D721Med (cell line): Measurements from ENCODE around the gene POU3F1.

Source experiments
- DNase-seq: peaks from one replicate; pipeline ENCODE4 v3.0.0; 2011; ENCODE audit warnings: low spot score; ENCODE audit not compliant: insufficient read length
- FAIRE-seq: peaks from 2 replicates; lab custom pipeline; 2011; peaks lifted over from hg19 to GRCh38; lab: Jason Lieb, UNC
- TF ChIP-seq, protein P1 (sequence below): IDR thresholded peaks from 2 replicates; pipeline ENCODE4 v1.5.1; 2012; ENCODE audit warnings: mild to moderate bottlenecking, control low read depth; ENCODE audit not compliant: insufficient read depth; ENCODE audit errors: missing control alignments

The POU3F1 gene

DNA sequence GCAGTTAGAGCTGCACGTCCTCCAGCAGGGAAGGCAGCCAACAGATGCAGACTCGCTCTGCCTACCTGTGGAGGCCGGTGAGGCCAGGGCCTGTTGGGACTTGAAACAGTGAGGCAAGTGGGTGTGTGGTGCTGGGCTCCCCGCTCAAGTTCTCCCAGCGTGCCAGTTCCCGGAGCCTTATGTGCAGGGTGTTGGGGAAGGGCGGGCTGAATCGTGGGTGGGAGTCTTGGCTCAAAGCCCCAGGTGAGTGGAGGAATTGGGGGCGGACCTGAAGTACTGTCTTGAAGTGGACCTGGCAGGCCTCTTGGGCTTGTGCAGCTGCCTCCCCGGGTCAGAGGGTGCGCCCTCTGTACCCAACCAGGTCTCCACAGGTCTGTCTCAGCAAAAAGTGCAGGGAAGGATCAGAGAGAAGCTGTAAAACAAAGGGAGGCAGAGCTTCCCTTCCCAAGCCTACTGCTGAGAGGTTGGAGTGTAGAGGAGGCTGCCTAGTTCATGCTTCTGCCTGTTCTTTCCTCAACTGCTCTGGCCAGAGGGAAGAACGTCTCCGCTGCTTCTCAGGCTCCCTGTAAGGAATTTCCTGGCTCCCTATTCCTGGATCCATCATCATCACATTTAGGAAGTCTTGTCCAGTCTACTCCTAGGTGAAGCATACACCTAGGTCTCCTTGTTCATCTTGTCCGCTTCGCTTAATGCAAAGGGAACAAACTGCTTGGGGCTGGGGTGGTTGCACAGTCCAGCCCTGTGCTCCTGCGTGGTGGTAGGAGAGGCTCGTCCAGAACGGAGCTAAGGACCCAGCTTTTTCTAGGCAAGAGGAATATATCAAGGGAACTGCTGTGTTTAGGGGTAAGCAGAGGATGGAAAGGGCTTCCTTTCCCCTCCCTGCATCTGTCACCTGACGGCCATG lies 19.1 kb downstream of the POU3F1 start:
- no peak for FAIRE-seq
- DNase-seq: no peak
- TF ChIP-seq, protein P1, sequence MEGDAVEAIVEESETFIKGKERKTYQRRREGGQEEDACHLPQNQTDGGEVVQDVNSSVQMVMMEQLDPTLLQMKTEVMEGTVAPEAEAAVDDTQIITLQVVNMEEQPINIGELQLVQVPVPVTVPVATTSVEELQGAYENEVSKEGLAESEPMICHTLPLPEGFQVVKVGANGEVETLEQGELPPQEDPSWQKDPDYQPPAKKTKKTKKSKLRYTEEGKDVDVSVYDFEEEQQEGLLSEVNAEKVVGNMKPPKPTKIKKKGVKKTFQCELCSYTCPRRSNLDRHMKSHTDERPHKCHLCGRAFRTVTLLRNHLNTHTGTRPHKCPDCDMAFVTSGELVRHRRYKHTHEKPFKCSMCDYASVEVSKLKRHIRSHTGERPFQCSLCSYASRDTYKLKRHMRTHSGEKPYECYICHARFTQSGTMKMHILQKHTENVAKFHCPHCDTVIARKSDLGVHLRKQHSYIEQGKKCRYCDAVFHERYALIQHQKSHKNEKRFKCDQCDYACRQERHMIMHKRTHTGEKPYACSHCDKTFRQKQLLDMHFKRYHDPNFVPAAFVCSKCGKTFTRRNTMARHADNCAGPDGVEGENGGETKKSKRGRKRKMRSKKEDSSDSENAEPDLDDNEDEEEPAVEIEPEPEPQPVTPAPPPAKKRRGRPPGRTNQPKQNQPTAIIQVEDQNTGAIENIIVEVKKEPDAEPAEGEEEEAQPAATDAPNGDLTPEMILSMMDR: no peak

DNA sequence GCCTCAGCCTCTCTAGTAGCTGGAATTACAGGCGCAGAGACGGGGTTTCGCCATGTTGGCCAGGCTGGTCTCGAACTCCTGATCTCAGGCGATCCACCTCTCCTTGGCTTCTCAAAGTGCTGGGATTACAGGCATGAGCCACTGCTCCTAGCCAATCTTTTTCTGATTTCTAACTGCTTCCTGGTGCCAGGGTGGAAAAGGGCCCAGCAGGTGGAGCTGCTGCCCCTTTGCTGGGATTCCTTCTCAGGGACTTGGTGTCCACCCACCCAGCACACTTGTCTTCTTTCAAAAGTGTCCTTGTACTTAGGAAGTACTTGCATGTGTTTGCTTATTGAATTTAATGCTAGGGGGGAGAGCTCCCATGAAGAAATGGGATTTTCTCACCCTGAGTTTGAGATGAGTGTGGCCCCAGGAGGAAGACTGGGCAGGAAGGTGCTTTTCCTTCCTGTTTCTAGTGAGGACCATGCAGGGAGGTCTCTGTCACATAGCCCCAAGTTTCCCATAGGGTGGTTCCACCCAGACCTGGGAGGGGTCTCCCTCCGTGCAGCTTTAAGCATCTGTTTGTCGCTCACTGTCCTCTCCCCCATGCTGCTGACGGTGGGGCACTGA lies 19.9 kb downstream of the POU3F1 start:
- FAIRE-seq (no peak), DNase-seq (peak; percentile 66)
- TF ChIP-seq, protein P1: peak; percentile 59

DNA sequence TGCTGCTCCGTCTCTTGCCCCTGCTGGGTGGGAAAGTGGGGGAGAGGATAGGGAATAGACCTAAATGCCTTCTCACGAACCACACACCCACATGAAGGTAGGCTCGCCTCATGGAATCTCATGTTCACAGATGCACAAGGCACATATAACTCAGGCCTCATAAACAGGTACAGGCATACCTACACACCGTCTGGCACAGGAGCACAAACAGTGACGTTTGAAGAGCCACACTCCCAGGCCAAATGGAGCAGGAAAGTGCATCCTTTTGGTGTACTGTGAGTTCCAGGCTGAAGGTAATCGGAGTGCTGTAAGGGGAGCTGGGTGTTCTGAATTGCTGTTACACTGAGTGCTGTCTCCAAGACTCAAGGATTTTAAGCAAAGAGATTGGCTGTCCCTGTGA lies 20.9 kb downstream of the POU3F1 start:
- TF ChIP-seq, protein P1: no peak
- no peak for FAIRE-seq
- DNase-seq: no peak

DNA sequence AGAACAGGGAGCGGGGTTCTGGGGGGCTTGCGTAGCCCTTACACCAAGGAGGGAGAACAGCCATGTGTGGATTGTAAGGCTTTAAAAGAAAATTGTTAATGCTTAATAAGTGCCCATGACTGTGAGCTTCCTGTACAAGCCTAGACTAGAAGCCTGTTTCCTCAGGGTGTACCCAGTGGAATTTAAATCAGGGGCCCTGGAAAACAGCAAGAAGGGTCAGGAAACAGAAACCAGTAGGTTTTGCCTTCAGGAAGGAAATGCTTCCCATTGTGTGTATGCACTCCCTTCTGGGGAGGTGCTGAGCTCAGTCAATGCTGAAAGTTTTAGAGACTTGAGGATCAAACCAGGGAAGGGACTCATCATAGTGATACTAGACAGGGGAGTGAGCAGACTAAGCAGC lies 21.4 kb downstream of the POU3F1 start:
- FAIRE-seq: no peak
- no peak for DNase-seq

DNA sequence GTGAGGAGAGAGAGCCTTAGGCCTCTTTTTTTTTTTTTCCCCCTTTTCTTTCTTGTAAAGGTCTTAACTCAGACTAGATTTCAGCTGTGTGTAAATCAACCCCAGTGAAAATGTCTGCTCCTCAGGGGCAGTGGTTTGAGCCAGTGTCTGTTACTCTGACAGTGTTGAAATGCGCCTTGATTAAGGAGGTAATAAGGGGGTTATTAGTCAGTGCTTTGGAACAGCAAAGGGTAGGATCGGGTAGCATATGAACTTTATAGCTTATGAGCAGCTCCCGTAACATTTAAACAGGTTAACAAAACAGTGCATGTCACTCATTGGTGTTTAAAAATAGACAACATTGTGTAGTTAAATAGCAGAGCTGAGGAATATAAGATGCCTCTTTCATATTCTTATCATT lies 23.8 kb downstream of the POU3F1 start:
- FAIRE-seq (no peak), DNase-seq (no peak)
- TF ChIP-seq, protein P1: no peak

More for the DNA sequence above, 21.4 kb downstream of the POU3F1 start:
- TF ChIP-seq, protein P1: no peak

DNA sequence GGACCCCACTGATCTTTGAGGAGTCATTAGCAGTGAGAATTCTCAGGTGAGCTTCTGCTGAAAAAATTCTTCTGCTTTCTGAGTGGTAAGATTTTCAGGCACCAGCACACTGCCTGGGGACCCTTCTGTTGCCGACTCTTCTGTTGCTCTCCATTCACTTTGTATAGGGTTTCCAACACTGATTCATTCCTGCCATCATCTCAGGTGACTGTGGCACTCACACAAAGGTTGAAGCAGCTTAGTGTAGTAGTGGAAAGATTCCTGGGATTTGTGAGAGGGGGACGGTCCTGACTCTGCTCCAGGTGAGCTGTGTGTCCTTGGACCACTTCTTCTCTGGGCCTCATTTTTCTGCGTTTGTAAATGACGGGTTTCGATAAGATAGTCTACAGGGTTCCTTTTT lies 24.6 kb downstream of the POU3F1 start:
- FAIRE-seq (no peak), DNase-seq (no peak)
- TF ChIP-seq, protein P1: no peak

DNA sequence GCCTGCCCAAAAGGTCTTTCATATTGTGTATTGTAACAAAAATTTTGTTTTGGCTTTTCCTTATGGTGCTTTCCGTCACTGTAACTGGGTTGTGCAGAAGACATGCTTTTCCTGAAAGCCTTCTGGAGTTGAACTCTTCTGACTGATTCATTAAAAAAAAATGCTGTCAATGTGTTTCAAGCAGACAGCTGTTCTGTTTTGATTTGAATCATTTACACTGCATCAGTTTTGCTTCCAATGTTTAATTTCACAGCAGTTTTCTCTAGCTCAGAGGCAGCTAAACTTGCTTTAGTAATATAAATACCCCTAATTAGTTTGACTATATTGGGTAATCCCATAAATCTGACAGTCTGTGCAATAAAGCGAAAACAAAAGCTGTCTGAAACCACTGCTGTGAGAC lies 26.2 kb downstream of the POU3F1 start:
- FAIRE-seq (no peak), DNase-seq (no peak)
- TF ChIP-seq, protein P1: no peak
